ENCODE data around the gene BORCS5.

DNA sequence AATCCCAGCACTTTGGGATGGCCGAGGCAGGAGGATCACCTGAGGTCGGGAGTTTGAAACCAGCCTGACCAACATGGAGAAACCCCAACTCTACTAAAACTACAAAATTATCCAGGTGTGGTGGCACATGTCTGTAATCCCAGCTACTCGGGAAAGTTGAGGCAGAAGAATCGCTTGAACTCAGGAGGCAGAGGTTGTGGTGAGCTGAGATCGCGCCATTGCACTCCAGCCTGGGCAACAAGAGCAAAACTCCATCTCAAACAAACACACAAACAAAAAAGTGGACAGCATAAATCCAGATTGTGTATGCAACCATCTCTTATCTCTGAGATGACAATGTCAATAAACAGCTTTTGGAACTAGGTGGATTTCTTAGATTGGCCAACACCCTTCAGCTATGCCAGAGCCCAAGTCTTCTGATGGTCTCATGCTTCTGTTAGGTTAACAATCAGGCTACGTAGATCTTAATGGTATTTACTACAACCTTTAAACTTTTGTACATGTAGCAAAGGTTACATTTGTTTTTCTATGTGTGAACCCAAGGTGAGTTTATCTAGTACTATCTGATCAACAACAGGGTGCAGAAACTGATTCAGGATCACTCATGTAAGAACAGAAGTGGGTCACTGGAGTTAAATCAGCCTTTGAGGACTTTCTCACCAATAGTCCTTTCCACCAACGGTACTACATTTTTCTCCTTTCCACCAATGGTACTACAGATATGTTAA, 132.1 kb downstream of the BORCS5 start:
- no peak for TF ChIP-seq EZH2 (IDR thresholded peaks at IDR 0.05)
- TF ChIP-seq POLR2AphosphoS5 (IDR thresholded peaks at IDR 0.05; ENCODE audit: borderline replicate concordance, low read depth, low read length), result no peak

Data from SK-N-MC (cell line).